ACC112 (cell line): ENCODE data around the gene TPCN1.

Source experiments
- H2AFZ ChIP-seq: fragments of 200-600 bp; sonication (generic); one replicate; pipeline ENCODE4 v1.6.0; 2017; ENCODE audit warnings: antibody characterized with exemption, low read length; ENCODE audit not compliant: unreplicated experiment
- H3K27ac ChIP-seq: fragments of 200-600 bp; sonication (generic); 2 replicates; pipeline ENCODE4 v1.5.1; 2014; ENCODE audit warnings: low read depth, mild to moderate bottlenecking, antibody characterized with exemption, low read length, moderate library complexity
- H3K27me3 ChIP-seq: fragments of 200-600 bp; sonication (generic); 2 replicates; pipeline ENCODE4 v1.6.1; 2014; ENCODE audit warnings: mild to moderate bottlenecking, antibody characterized with exemption, low read length, moderate library complexity, mixed read lengths; ENCODE audit not compliant: insufficient read depth
- H3K36me3 ChIP-seq: fragments of 200-600 bp; sonication (generic); 2 replicates; pipeline ENCODE4 v1.6.1; 2016; ENCODE audit warnings: mild to moderate bottlenecking, antibody characterized with exemption, low read length, moderate library complexity, mixed read lengths; ENCODE audit not compliant: insufficient read depth
- H3K4me1 ChIP-seq: fragments of 200-600 bp; sonication (generic); one replicate; pipeline ENCODE4 v1.6.1; 2016; ENCODE audit warnings: low read length, mixed read lengths; ENCODE audit not compliant: insufficient read depth, unreplicated experiment, control insufficient read depth
- H3K4me3 ChIP-seq: fragments of 200-600 bp; sonication (generic); 2 replicates; pipeline ENCODE4 v1.5.1; 2014; ENCODE audit warnings: mild to moderate bottlenecking, low read depth, low read length
- H3K79me2 ChIP-seq: fragments of 200-600 bp; sonication (generic); one replicate; pipeline ENCODE4 v1.6.0; 2016; ENCODE audit warnings: low read length; ENCODE audit not compliant: control insufficient read depth, unreplicated experiment, insufficient read depth

TPCN1 gene

DNA sequence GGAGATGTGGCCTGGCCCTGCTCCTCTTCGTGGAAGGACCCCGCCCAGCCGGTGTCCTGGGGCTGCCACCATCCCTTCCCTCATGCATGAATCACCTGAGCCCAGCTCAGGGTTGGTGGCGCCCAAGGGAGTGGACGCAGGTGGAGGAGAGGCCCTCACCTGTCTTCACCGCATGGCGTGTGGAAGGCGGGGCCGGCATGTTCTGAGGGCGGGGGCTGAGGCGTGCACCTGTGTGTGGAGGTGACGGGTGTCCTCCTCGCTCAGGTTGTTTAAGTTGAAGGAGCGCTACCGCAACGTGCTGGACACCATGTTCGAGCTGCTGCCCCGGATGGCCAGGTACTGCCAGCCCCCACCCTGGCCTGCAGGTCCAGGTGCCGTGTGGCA lies 66.6 kb downstream of the TPCN1 start:
- Histone ChIP-seq H3K4me1 (peaks cover 12% of the 10 kb centered on the region), H3K27ac (no peak overlapping the region), H3K27me3 (no peaks in the 10 kb centered on the region), H3K79me2 (no peaks in the 10 kb centered on the region), H3K4me3 (no peak overlapping the region), H2AFZ (no peak overlapping the region), H3K36me3 (no peaks in the 10 kb centered on the region)

DNA sequence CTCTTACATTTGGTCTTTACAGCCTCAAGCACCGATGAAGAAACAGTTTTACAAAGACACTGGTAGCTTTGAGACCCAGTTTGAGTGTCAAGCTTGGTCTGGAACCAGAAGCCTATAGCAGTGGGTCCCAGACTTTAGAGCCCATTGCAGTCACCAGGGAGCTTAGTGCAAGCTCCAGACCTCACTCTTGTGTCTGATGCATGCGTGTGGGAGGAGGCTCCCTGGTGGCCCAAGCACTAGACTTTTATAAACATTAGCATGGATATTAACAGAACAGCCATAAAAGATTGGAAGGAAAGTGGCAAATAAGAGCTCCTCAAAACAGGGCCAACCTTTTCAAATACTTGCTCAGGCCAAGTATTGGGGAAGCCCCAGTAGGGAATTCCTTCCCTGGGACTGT lies 68.1 kb downstream of the TPCN1 start:
- no peaks in the 10 kb centered on the region for H3K79me2 ChIP-seq
- H2AFZ ChIP-seq, result no peak overlapping the region
- H3K27me3 ChIP-seq, result no peaks in the 10 kb centered on the region
- H3K4me3 ChIP-seq, result no peak overlapping the region
- H3K27ac ChIP-seq, result no peak overlapping the region
- H3K4me1 ChIP-seq, result peaks cover 12% of the 10 kb centered on the region
- H3K36me3 ChIP-seq, result no peaks in the 10 kb centered on the region

DNA sequence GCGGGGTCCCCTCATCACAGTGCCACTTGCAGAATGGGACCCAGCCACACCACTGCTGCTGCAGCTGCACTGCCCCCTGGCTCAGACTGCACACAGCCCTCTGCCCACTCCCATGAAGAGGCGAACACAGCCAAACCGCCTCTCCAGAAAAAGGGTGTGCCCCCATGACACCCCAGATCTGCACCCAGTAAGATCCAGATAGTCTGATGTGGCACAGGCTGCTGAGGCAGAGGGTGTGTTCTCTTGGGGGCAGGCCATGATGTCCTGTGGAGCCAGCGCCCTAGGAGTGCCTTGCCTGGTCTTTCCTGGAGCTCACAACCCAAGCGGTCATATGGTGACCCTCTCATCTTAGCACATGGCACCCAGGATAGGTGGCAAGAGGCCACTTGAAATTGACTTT lies 69.2 kb downstream of the TPCN1 start:
- Histone ChIP-seq H3K79me2 (no peaks in the 10 kb centered on the region), H3K27ac (no peak overlapping the region), H3K27me3 (no peaks in the 10 kb centered on the region), H3K36me3 (no peaks in the 10 kb centered on the region), H2AFZ (no peak overlapping the region), H3K4me3 (no peak overlapping the region), H3K4me1 (peaks cover 12% of the 10 kb centered on the region)

DNA sequence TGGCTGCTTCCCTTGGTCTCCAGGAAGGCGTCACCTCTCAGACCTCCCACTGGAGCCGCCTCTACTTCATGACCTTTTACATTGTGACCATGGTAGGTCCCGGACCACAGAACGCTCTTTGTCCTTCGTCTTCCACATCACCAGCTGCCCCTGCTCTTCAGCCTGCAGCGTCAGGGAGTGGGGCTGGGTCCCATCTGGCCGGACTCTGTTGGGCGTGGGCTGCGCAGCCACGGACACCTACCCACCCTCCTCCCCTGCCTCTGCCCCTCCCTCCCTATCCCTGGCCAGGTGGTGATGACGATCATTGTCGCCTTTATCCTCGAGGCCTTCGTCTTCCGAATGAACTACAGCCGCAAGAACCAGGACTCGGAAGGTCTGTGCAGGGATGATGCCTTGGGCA lies 70.3 kb downstream of the TPCN1 start:
- H3K27me3 ChIP-seq, result no peaks in the 10 kb centered on the region
- no peak overlapping the region for H3K4me3 ChIP-seq
- H3K27ac ChIP-seq, result peak overlapping the region; percentile 5; the same call in 1 of the 2 replicates
- no peaks in the 10 kb centered on the region for H3K36me3 ChIP-seq
- H3K79me2 ChIP-seq, result no peaks in the 10 kb centered on the region
- peaks cover 12% of the 10 kb centered on the region for H3K4me1 ChIP-seq
- H2AFZ ChIP-seq, result no peak overlapping the region

DNA sequence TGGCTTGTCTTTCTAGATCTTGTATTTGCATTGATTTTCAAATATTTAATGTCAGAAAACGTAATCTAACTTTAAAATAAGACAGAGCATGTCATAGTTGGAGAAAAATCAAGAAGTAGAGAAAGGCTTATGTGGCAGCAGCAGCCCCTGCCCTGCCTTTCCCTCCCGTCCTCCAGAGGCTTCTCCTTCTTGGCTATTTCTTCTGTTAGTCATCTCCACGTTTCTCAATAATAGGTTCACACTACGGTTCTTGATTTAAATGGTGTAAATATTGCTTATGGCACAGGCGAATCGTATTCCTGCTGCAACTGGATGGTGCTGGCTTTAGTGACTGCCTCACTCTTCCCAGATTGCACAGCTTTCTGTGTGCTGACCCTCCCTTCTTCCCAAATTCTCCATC lies 70.8 kb downstream of the TPCN1 start:
- Histone ChIP-seq H3K27me3 (no peaks in the 10 kb centered on the region), H3K4me1 (peaks cover 12% of the 10 kb centered on the region), H3K79me2 (no peaks in the 10 kb centered on the region), H3K4me3 (no peak overlapping the region), H3K36me3 (no peaks in the 10 kb centered on the region), H2AFZ (no peak overlapping the region), H3K27ac (peak overlapping the region; percentile 24; the same call in 1 of the 2 replicates)

DNA sequence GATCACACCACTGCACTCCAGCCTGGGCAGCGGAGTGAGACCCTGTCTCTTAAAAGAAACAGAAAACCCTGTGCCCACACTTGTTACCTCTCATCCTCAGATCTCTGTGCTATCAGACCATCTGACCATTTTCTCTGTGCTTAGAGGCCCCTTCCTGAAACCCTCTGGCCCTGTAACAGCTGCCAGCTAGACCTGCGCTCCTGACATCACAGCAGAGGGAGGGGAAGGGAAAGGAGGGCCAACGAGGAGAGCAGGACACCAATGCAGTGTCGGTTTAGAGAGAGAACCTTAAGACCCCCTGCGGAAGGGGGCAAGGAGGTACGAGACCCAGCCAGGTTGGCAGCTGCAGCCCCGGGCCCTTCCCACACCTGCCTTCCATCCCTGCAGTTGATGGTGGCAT lies 71.3 kb downstream of the TPCN1 start:
- H3K27ac ChIP-seq, result peak overlapping the region; percentile 24; the same call in 1 of the 2 replicates
- H2AFZ ChIP-seq, result no peak overlapping the region
- H3K79me2 ChIP-seq, result no peaks in the 10 kb centered on the region
- H3K36me3 ChIP-seq, result no peaks in the 10 kb centered on the region
- no peak overlapping the region for H3K4me3 ChIP-seq
- peaks cover 12% of the 10 kb centered on the region for H3K4me1 ChIP-seq
- H3K27me3 ChIP-seq, result no peaks in the 10 kb centered on the region

DNA sequence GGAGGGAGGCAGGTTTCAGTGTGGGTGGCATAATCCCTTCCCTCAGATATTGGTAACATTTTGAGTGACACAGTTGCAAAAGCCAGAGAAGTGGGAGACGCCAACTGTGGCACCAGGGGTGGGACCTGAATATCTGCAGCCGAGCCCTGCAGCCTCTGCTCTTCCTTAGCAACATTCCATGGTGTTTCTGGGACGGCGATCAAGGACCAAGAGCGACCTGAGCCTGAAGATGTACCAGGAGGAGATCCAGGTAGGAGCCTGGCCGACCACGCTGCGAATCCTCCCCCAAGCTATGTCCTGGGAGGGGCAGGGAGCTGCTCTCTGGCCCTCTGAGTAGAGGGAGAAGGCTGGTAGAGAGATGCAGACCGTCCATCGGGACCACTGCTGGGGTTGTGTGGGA lies 71.8 kb downstream of the TPCN1 start:
- H3K27me3 ChIP-seq, result no peaks in the 10 kb centered on the region
- no peak overlapping the region for H3K27ac ChIP-seq
- no peak overlapping the region for H3K4me3 ChIP-seq
- no peak overlapping the region for H2AFZ ChIP-seq
- H3K79me2 ChIP-seq, result no peaks in the 10 kb centered on the region
- no peaks in the 10 kb centered on the region for H3K36me3 ChIP-seq
- peaks cover 12% of the 10 kb centered on the region for H3K4me1 ChIP-seq

DNA sequence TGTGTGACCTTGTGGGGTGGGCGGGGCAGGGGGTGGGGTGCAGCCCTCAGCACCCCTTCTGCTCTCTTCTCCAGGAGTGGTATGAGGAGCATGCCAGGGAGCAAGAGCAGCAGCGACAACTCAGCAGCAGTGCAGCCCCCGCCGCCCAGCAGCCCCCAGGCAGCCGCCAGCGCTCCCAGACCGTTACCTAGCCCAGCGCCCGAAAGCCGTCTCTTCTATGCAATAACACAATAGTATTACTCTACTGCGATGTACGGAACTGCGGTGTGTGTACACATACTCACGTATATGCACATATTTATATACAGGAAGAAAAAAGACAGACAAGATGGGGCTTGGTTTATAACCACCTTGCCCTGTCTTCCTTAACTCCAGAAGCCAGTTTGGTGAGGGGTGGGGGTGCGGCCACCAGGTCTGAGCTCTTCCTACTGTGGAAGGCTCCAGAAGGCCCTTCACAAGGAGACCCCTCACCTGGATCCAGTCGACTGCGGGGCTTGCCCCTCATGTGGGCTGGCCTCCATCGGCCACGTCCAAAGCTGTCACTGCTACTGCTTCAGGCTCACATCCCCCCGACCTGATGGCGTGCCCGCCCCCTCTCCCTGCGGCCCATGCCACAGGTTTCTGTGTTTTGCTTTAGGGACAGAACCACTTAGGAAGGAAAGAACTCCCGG lies 74.8 kb downstream of the TPCN1 start:
- Histone ChIP-seq H3K27me3 (no peaks in the 10 kb centered on the region), H2AFZ (no peak overlapping the region), H3K4me1 (peaks cover 29% of the 10 kb centered on the region), H3K4me3 (no peak overlapping the region), H3K36me3 (no peaks in the 10 kb centered on the region), H3K79me2 (no peaks in the 10 kb centered on the region), H3K27ac (no peak overlapping the region)

DNA sequence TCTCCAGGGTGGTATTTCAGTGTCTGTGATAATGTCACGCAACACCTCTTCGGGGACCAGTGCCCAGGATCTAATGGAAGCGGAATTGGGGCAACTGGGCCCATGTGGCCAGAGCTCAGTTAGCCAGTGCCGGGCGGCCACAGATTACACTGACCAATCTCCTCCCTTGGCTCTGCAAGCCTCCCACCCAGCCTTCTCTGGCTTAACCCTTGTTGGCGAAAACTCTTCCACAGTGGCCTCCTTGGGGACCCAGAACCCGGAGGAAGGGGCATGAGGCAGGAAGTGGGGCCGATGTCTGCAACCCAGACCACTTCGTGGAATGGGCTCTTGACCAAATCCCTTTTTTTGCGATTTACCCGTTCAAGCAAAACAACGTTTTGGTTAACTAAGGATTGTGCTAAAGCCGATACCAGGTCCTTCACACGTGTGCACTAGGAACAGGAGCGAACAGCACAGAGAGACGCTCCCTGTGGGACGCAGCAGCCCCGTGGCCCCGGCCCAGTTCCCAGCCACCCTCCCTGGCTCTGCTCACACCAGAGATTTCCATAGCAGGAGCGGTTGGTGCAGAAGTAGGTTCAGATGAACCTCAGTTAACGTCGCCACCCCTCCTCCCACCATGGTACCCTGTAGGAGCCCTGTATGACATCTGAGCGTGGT lies 75.4 kb downstream of the TPCN1 start:
- no peaks in the 10 kb centered on the region for H3K36me3 ChIP-seq
- no peak overlapping the region for H3K4me3 ChIP-seq
- H3K27ac ChIP-seq, result no peak overlapping the region
- H3K4me1 ChIP-seq, result peaks cover 26% of the 10 kb centered on the region
- H3K79me2 ChIP-seq, result no peaks in the 10 kb centered on the region
- H3K27me3 ChIP-seq, result no peaks in the 10 kb centered on the region
- no peak overlapping the region for H2AFZ ChIP-seq

DNA sequence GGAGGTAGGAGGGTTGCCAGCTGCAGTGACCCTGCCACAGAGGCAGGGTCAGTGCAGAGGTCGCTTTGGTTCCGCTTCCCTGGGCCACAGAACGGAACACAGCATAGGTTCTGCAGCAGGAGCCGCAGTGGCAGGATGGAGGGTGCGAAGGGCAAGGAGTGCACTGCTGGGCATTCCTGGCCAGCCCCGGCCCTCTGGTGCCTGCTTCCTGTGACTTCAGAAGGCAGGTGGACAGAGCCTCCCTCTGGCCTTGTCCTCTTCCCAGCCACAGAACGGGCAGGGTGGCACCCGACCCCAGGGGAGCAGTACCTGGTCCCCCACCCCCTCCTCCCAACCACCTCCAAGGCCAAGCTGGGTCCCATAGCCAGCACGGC lies 75.9 kb downstream of the TPCN1 start:
- Histone ChIP-seq H3K4me1 (peaks cover 21% of the 10 kb centered on the region), H3K36me3 (no peaks in the 10 kb centered on the region), H3K4me3 (no peak overlapping the region), H2AFZ (no peak overlapping the region), H3K27me3 (no peaks in the 10 kb centered on the region), H3K27ac (no peak overlapping the region), H3K79me2 (no peaks in the 10 kb centered on the region)
